Spinal cord (tissue), 10 donors: ENCODE measurements around the gene RNF112. TPM values are rescaled to one million over a fixed set of nuclear protein-coding genes. Genes with fewer than 3 reads are reported as not detected.
"Not testable (repeated sequence)": the region's sequence is repeated elsewhere in the genome, so short reads cannot be mapped to it uniquely, and the experiment has no call there.

Source experiments
- DNase-seq, 6 donors: peaks; one replicate each; pipeline versions ENCODE4 v3.0.0 to v3.0.0-alpha.2; 2013 to 2015; ENCODE audit warnings: low spot score in 6 of 6, low read depth in 4 of 6
- H3K27ac ChIP-seq: one replicate; pipeline ENCODE4 v1.5.1; 2013; ENCODE audit warnings: low read depth, low read length, control low read depth
- H3K27me3 ChIP-seq: one replicate; pipeline ENCODE4 v1.6.1; 2013; ENCODE audit warnings: low read length; ENCODE audit not compliant: control insufficient read depth, insufficient read depth
- H3K36me3 ChIP-seq: one replicate; pipeline ENCODE4 v1.6.1; 2013; ENCODE audit warnings: low read length; ENCODE audit not compliant: control insufficient read depth, insufficient read depth
- H3K4me1 ChIP-seq: one replicate; pipeline ENCODE4 v1.6.1; 2013; ENCODE audit warnings: low read length; ENCODE audit not compliant: control insufficient read depth, insufficient read depth
- H3K4me3 ChIP-seq: one replicate; pipeline ENCODE4 v1.5.1; 2013; ENCODE audit warnings: low read depth, low read length, control low read depth
- H3K9me3 ChIP-seq: one replicate; pipeline ENCODE4 v1.6.1; 2013; ENCODE audit warnings: low read length; ENCODE audit not compliant: control insufficient read depth, insufficient read depth
- WGBS: methylation state at CpG from one replicate; pipeline ENCODE4 v1.1.5; 2013; ENCODE audit warnings: missing lambda C conversion rate; ENCODE audit not compliant: insufficient coverage; 5-methylcytosine and 5-hydroxymethylcytosine counted together
- polyA plus RNA-seq, 2 donors: library from polyadenylated mRNA; unstranded; fragments of 120-200 nt; gene quantifications; one replicate each; pipeline ENCODE4 v1.2.1, GENCODE V29; 2013; ENCODE audit not compliant: insufficient read length in 2 of 2
- total RNA-seq, 2 donors: library from RNA; depleted of rRNA in 1 of 2; stranded (reverse); fragments of 120-200 nt in 1 of 2; fragments of >200 nt in 1 of 2; gene quantifications; one replicate each; pipeline versions ENCODE4 v1.2.3 to v1.2.4, GENCODE V29; 2013 to 2014
- donor health status: healthy.

RNF112 gene
- total and polyA plus RNA-seq, 4 donors = 7.9 to 31.8 (median 18.7) TPM

DNA sequence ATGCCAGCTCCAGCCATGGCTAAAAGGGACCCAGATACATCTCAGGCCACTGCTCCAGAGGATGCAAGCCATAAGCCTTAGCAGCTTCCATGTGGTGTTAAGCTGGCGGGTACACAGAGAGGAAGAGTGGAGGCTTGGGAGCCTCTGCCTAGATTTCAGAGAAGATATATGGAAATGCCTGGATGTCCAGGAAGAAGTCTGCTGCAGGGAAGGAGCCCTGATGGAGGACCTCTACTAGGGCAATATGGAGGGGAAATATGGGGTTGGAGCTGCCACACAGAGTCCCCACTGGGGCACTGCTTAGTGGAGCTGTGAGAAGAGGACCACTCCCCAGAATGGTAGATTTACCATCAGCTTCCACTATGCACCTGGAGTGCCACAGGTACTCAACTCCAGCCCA is 32.1 kb downstream of the RNF112 start:
- 94% methylated on average over 1 of the region's 1 CpG for WGBS
- Histone ChIP-seq H3K27me3 (no peaks in the 10 kb centered on the region), H3K4me1 (peaks cover 10% of the 10 kb centered on the region), H3K4me3 (no peak overlapping the region), H3K9me3 (peaks cover 3% of the 10 kb centered on the region), H3K27ac (no peak overlapping the region), H3K36me3 (no peaks in the 10 kb centered on the region)
- no peak for DNase-seq

DNA sequence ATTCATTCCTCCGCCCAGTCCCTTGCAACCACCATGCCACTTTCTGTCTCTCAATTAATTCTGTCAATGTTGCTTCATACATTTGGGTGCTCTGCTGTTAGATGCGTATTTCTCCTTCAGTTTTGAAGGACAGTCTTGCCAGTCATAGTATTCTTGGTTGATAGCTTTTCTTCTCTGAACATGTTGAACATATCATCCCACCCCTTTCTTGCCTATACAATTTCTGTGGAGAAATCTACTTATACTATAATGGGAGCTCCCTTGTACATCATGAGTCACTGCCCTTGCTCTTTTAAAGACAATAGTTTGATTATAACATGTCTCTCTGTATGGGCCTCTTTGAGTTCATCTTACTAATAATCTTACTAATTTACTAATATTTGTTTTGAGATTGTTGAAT is 34.1 kb downstream of the RNF112 start:
- DNase-seq = no peak
- no CpG with 5 or more reads among the region's 2 CpGs for WGBS

GRCh38 chr17:19446577-19446976 is 35.5 kb downstream of the RNF112 start:
- not testable (repeated sequence) for DNase-seq, H3K36me3 ChIP-seq, H3K27me3 ChIP-seq, H3K9me3 ChIP-seq, H3K4me3 ChIP-seq
- no CpG with 5 or more reads among the region's 26 CpGs for WGBS
- Histone ChIP-seq H3K27ac (peak overlapping the region; percentile 90), H3K4me1 (peaks cover 17% of the 10 kb centered on the region)

More for the DNA sequence above, 34.1 kb downstream of the RNF112 start:
- Histone ChIP-seq H3K4me1 (peaks cover 17% of the 10 kb centered on the region), H3K36me3 (no peaks in the 10 kb centered on the region), H3K27me3 (no peaks in the 10 kb centered on the region), H3K4me3 (no peak overlapping the region), H3K9me3 (peaks cover 3% of the 10 kb centered on the region), H3K27ac (no peak overlapping the region)

- Histone ChIP-seq H3K4me3 (no peak overlapping the region), H3K27me3 (no peaks in the 10 kb centered on the region), H3K36me3 (no peaks in the 10 kb centered on the region), H3K4me1 (peaks cover 17% of the 10 kb centered on the region), H3K9me3 (peaks cover 3% of the 10 kb centered on the region), H3K27ac (peak overlapping the region; percentile 90)
- WGBS = 54% methylated on average over 1 of the region's 3 CpGs
- DNase-seq = peak; percentile 79 to 97 (median 84)
Observed at GRCh38 chr17:19447085-19447583, 36.1 kb downstream of the RNF112 start.

GRCh38 chr17:19448341-19449268 is 37.6 kb downstream of the RNF112 start:
- peak overlapping the region; percentile 90 for H3K27ac ChIP-seq

DNA sequence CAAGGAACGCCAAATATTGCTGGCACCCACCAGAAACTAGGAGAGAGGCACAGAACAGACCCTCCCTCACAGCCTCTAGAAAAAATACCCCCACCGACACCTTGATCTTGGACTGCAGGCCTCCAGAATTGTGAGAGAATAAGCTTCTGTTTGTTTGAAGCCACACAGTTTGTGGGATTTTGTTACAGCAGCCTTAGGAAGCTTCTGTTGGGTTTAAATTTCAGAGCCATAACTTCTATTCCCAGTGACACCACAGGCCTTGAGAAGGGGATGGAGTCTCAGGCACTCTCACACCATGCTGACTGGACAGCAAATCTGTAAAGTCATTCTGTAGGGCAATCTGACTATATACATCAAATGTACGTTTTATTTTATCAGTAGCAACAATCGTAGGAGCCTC is 38.6 kb downstream of the RNF112 start:
- Histone ChIP-seq H3K36me3 (no peaks in the 10 kb centered on the region), H3K4me3 (no peak overlapping the region), H3K27ac (peak overlapping the region; percentile 90), H3K9me3 (peaks cover 2% of the 10 kb centered on the region), H3K4me1 (peaks cover 17% of the 10 kb centered on the region), H3K27me3 (no peaks in the 10 kb centered on the region)
- no peak for DNase-seq
- 100% methylated on average over 2 of the region's 4 CpGs for WGBS

More at GRCh38 chr17:19448341-19449268, 37.6 kb downstream of the RNF112 start:
- H3K27me3 ChIP-seq = no peaks in the 10 kb centered on the region
- DNase-seq = peak in 4 of 6 donors; percentile 78 to 92 (median 86)
- no peak overlapping the region for H3K4me3 ChIP-seq
- no peaks in the 10 kb centered on the region for H3K36me3 ChIP-seq
- WGBS = 28% methylated on average over 3 of the region's 8 CpGs
- peaks cover 2% of the 10 kb centered on the region for H3K9me3 ChIP-seq
- peaks cover 17% of the 10 kb centered on the region for H3K4me1 ChIP-seq

DNA sequence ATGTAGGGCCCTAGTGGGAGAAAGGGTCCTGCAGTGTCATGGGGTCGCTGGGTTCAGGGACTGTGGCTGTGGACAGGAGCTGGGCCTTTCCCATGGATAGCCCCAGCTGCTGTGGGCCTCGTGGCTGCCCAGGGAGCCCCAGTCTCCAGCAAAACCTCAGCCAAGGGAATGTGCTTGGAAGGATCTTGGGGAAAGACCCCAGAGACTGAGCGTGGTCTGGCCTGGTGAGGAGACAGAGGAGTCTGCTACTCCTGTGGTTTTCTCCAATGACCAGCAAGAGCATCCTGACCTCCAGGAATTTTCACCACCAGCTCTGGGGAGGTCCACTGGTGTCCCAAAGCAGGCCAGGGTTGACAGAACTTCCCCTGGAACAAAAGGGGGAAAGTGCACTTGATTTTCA is 42.3 kb downstream of the RNF112 start:
- 100% methylated on average over 3 of the region's 3 CpGs for whole genome bisulfite sequencing
- no peak overlapping the region for H3K27ac ChIP-seq
- H3K4me3 ChIP-seq = no peak overlapping the region
- peaks cover 5% of the 10 kb centered on the region for H3K4me1 ChIP-seq
- no peaks in the 10 kb centered on the region for H3K9me3 ChIP-seq
- H3K27me3 ChIP-seq = no peaks in the 10 kb centered on the region
- DNase-seq = no peak
- no peaks in the 10 kb centered on the region for H3K36me3 ChIP-seq

DNA sequence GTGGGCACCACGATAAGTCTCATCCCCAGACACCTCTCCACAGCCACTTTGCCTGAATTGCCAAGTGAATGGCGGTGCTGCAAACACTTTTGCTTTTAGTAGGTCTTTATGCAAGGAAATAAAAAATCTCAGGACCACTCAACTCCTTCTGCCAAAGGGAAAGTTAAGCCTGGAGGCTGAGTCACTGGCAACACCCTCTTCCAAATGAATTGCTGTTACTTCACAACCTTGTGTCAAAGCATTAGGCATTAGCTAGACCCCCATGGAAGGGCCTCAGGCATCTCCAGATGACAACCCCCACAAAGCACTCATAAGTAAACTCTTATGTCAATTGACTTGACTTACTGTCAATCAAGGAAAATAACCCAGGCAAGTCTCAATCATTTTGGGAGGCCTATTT is 43.0 kb downstream of the RNF112 start:
- no peak for DNase-seq
- Histone ChIP-seq H3K4me3 (no peak overlapping the region), H3K9me3 (no peaks in the 10 kb centered on the region), H3K27ac (no peak overlapping the region), H3K27me3 (no peaks in the 10 kb centered on the region), H3K36me3 (no peaks in the 10 kb centered on the region), H3K4me1 (peaks cover 3% of the 10 kb centered on the region)
- WGBS = no CpG with 5 or more reads among the region's 2 CpGs

GRCh38 chr17:19456016-19456927 is 45.2 kb downstream of the RNF112 start:
- H3K36me3 ChIP-seq = no peaks in the 10 kb centered on the region
- no peak overlapping the region for H3K27ac ChIP-seq
- peak in 1 of 6 donors; percentile 25 for DNase-seq
- H3K4me1 ChIP-seq = peaks cover 13% of the 10 kb centered on the region
- H3K27me3 ChIP-seq = no peaks in the 10 kb centered on the region
- no peak overlapping the region for H3K4me3 ChIP-seq
- 35% methylated on average over 4 of the region's 6 CpGs for WGBS
- no peaks in the 10 kb centered on the region for H3K9me3 ChIP-seq
